GM19328 (cell line): ENCODE measurements around the gene BIRC5.

Experiments
- ATAC-seq: cut with Tn5 transposase; IDR thresholded peaks from one replicate; pipeline ENCODE4 v1.9.1; 2021; ENCODE audit warnings: mild to moderate bottlenecking, moderate library complexity; ENCODE audit not compliant: unreplicated experiment

The BIRC5 gene

DNA sequence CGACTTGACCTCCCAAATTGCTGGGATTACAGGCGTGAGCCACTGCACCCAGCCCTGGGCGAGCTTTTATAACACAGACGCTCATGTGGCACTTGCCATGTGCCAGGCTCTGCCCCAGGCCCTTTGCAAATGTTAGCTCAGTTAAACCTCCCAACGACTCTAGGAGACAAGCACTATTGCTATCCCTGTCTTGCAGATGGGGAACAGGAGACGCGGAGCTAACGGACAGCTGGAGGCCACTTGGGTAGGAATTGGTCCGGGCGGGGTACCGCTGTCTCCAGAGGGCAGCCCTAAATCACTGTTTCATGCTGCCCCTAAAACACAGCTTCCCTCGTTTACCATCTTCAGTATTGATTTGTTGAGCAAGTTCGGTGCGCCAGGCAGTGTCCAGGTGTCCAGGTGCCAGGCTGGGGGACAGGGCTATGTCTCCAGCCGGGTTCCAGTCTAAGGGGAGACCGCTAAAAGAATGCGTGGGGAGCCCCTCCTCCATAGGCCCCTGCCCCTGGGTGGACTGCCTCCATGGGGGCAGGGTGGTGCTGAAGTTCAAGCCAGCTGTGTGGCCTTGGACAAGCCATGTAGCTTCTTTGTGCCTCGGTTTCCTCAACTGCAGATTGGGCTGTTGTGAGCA lies 41.1 kb downstream of the BIRC5 start:
- no peak for ATAC-seq

- ATAC-seq, result no peak
Measured at GRCh38 chr17:78255953-78256706, 42.1 kb downstream of the BIRC5 start.

- no peak for ATAC-seq
Measured at GRCh38 chr17:78256707-78257591, 42.9 kb downstream of the BIRC5 start.

DNA sequence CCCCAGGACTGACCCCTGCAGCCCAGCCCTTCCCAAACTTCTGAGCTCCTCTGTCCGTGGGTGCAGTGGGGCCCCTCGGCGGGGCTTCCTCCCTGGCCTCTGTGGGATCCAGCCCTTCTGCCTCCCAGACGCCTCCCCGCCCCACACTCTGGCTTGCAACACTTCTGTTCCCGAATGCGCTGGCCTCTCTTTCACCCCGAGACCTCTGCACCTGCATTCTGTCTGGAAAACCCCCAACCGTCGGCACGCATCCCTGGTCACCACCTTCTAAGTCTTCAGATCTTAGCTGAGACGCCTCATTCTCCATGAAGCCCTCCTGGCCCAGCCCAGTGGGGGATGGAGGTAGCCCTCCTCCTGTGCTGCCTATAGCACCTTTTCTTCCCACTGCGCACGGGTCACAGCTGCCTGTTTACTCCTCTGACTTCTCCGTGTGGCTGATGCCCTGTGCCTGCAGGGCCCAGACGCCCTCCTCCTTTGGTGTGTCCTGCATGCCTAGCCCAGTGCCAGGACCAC lies 43.8 kb downstream of the BIRC5 start:
- ATAC-seq, result no peak

DNA sequence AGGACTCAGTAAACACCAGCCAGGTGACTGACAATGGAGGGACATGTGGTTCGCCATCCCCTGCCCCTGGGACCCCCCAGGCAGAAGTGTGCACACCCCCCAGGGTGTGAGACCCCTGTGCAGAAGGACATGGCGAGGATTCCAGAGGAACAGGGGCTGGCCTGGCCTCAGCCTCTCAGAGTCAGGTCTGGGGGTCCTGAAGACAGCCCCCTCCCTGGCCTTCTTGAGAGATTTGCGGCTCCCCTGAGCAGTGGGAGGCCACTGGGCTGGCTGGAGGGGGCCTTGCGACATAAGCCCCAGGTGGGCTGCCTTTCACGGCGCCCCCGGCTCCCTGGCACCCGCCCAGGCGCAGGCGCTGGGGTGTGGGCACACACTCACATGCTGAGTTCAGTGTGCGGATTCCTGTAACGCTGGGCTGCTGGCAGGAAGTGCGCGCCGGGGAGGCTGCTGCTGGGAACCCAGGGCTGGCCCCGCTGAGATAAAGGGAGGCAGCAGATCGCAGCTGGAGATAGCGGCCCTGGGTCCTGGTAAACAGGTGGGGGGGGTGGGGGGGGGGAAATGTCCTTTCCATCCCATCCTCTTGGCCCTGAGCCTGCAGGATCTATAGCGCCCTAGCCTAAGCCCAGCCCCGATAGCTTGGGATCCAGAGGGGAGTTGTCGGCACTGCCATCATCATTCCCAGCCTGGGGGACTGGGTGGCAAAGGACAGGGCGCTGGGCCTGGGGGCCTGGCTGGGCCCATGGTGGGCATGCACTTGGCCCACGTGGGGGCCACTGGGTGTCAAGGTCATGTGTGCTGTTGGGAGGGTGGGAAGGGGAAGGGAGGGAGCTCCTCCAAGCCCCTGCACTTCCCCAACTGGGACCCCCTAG lies 44.5 kb downstream of the BIRC5 start:
- no peak for ATAC-seq

- no peak for ATAC-seq
Measured at GRCh38 chr17:78259192-78259554, 45.1 kb downstream of the BIRC5 start.

DNA sequence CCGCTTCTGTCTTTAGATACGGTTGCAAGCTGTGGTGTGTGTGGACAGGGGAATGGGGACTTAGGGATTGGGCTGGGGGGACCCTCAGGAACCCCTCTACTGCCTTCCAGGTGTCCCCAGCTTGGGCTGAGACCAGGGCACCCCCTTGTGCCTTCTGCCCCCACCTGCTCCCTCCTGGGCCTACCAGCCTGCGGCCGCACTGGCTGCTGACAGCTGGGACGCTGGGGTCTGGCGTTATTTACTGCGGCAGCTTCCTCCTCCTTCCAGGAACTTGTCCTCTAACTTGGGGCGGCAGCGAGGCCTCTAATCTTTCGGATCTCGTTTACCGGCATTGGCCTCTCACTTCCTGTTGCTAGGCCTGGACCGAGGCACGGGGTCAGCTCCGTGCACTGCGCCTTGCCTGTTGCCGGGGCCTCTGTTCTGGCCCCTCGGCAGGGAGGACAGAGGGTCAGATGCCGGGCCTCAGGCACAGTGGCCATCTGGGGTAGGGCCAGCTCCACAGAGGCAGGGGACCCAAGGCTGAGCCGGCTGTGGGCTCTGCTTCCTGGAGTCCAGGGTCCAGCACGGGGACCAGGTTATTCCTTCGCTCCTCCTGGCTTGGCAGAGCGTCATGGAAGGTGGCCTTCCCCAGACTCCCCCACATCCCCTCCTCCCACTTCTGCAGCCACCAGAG lies 49.1 kb downstream of the BIRC5 start:
- no peak for ATAC-seq

GRCh38 chr17:78263736-78264340 lies 49.8 kb downstream of the BIRC5 start:
- no peak for ATAC-seq

- ATAC-seq, result no peak
Measured at GRCh38 chr17:78264590-78264989, 50.5 kb downstream of the BIRC5 start.

GRCh38 chr17:78265121-78265520 lies 51.1 kb downstream of the BIRC5 start:
- no peak for ATAC-seq

- ATAC-seq, result no peak
Measured at GRCh38 chr17:78266231-78266631, 52.2 kb downstream of the BIRC5 start.

DNA sequence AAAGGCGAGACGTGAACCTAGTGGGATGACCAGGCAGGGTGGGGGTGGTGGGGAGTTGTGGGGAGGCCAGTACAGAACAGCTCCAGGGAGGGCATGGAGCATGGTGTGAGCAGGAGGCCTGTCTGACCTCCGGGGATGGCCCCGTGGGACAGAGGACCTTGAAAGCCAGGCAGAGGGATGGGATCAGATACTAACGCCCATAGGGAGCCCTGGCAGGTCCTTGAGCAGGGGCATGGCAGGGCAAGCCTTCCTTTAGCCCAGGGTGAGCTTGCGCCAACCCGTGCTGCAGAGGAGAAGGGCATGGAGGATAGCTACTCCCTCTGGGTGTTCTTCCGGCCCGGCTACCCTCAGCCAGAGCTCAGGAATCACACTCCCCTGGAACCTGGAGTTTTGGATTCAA lies 52.7 kb downstream of the BIRC5 start:
- ATAC-seq, result no peak

DNA sequence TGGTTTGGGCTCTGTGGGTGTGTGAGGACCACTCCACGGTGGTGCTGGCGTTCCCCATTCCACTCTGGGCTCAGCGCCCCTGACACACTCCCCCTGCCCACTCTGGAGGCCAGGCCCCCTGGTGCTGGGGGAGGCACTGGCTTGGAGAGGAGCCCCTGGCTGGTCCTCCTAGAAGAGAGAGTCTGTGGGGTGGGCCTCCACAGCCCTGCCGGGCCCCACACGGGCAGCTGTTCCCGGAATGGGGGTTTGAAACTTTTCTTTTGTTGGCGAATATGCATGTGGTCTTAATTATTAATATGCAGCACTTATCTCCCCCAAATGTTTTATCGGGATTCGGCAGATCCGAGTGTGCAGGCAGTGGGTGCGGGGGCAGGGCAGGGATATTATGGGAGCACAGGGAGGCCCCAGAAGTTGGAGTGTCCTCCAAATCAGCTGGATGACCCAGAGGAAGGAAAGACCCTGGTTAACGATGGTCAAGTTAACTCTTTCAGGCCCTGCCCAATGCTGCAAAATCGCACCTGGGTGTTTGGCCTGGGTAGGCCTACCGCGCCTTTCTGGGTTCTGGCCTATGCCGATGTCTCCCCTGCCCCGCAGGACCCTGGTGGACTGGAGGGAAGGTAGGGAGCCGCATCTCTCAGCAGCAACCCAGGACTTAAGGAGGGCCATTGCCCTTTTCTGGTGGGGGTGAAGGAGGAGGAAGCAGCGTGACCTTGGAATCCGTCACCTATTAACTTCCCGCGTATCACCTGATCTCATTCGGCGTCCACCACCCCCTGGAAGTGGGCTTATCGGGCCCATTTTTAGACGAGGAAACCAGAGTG lies 53.4 kb downstream of the BIRC5 start:
- ATAC-seq, result no peak

DNA sequence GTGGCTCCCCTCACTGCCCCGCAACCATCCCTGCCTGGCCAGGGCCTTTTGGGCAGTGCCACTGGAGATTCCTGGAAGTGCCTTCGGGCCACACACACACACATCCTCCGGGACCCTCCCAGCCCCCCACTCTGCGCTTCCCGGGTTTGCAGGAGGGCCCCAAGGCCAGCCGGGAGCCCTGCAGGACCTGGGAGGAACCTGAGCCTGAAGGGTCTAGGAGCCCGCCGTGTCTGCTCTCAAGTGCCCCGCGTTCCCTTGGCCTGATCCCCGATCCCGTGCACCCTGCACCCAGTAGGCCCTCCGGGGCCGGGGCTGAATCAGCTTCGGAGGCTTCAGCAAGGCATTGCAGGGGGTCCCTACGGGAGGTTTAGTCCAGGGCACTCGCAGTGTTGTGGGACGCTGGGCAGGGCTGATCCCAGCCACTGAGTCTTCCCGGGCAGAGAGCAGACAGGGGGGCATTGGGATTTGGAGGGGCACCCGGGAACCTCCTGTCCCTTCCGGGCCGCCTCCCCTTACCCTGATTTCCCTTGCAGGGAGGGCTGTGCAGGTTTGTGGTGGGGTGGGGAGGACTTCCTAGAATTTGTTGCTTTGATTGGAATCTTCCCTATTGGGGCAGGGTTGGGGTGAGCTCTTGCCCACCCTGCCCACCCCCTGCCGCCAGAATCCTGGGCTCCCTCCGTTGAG lies 54.3 kb downstream of the BIRC5 start:
- no peak for ATAC-seq

DNA sequence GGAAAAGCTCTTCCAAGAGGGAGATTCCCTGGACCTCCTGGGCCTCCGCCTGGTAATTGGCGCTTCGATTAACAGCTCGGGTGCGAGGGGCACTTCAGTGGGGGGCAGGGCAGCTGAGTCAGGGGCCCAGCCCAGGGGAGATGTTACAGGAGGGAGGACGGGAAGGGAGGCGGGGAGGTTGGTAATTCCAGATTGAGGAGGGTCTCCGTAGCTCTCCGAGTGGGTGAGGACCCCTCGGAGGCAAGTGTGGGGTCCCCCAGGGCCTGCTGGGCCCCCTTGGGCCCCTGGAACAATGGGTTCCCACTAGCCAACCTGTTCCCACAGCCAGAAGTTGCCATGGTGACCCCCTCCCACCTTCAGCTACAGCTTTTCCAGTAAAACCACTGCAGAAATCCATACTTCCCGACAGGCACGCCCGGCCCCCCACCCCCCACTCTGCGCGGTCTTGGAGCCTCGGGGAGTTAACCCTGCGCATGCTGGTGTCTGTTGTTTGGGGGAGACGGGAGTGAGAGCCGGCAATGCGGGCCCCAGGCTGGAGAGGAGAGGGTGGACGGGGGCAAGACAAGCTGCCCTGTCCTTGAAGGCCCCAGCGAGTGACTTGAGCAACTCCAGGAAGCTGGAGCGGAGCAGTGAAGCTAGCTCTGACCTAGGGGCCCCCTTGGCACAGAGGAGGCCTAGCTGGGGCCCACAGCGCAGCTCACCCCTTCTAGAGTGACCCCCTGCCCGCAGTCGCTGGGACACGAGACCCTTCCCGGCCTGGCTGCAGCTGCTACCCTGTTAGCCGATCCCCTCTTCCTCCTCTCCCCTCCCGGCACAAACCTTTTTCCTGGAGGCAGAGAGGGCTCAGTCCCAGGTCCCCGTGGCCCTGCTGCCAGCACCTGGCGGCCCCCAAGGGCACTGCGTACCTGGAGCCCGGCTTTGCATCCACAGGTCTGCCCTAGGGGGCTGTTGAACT lies 55.2 kb downstream of the BIRC5 start:
- no peak for ATAC-seq

- no peak for ATAC-seq
Measured at GRCh38 chr17:78269955-78270381, 55.9 kb downstream of the BIRC5 start.
